Brain pericyte (primary cell): ENCODE measurements around the gene COL5A1.

Source experiments
- DNase-seq: peaks from one replicate; pipeline ENCODE4 v3.0.0-alpha.2; 2012; ENCODE audit warnings: low read depth, low spot score

COL5A1 gene

DNA sequence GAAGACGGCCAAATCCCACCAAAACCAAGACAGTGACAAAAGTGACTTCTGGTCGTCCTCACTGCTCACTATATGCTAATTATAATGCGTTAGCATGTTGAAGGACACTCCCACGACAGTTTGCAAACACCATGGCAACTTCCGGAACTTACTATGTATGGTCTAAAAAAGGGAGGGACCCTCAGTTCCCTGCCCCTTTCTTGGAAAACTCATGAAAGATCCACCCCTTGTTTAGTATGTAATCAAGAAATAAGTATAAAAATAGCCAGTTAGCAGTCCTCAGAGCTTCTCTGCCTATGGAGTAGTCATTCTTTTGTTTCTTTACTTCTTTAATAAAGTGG, 248.5 kb downstream of the COL5A1 start:
- no peak for DNase-seq

DNA sequence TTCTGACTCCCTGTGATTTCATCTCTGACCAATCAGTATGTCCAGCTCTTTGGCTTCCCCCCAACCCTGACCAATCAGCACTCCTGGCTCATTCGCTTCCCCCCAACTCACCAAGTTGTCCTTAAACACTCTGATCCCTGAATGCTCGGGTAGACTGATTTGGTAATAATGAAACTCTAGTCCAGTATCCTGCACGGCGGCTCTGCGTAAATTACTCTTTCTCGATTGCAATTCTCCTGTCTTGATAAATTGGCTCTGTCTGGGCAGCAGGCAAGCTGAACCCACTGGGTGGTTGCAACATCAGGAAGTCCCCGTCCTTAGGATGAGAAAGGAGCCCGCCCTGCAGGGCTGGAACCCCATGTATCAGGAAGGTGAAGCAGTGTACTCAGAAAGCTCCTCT, 249.4 kb downstream of the COL5A1 start:
- no peak for DNase-seq

DNA sequence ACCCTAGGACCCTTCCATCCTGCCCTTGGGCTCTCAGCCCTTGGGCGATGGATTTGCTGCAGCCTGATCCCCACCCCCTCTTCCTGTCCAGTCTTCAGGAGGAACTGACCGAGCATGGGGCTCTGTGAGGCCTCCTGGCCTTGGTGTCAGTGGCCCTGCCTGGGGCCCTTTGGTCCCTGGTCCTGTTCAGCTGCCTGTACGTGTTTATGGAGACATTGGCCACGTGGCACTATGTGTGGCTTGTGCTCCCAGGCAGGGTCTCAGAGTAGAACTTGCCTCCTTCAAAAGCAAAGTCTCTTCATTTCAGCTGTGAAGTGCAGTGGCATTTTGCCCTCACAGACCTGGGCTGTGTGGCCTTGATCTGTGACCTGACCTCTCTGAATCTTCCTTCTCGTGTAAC, 250.1 kb downstream of the COL5A1 start:
- DNase-seq, result no peak

DNA sequence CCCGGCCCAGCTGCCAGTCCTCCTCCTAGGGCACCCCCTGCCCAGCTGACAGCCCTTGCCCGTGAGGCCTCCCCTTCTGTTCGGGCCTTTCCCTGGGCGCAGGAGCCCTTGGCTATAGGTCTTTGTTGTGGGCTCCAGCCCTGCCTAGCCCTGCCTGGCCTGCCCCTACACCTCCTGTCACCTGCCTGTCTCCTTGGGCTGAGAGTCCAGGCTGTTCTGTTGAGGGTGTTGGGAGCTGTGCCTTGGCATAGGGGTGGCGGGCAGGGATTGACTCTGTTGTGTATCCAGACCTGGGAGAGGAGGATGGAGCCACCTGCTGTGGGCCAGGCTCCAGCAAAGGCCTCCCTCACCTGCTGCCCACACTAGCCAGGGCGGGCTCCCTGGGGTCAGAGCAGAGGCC, 250.6 kb downstream of the COL5A1 start:
- no peak for DNase-seq

DNA sequence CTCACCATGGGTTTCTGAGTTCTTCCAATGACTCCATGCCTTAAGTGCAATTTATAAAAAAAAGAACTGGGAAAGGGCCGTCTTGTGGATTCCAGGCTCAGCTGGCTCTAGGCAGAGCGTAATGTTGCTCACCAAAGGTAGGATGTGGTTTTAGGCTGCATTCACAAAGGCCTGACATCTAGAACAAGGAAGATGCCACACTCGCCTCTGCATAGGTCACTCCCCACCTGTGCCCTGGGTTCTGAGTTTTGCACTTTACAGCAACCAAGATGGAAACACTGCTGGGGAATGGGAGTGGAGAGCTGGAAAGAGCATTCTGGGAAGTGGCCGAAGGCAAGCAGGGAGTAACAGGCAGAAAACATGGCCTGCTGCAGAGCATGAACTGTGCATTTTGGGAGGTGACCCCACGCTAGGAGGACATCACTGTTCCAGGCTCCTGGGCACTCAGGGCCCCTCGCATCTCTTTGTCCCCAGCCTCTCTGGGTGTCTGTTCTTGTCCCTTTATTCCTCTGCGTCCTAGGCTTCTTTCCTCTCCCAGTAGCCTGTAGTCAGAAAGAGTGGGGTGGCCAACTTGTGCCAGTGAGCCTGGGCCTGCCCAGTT, 251.3 kb downstream of the COL5A1 start:
- no peak for DNase-seq
